K562 (cell line): ENCODE data around the gene NPPC. TPM values are rescaled to one million over a fixed set of nuclear protein-coding genes. Genes with fewer than 3 reads are reported as not detected.

ENCODE experiments used
- ATAC-seq: fragments of 200-7000 bp; cut with Tn5 transposase; 3 replicates; pipeline ENCODE4 v1.9.1; 2020; ENCODE audit warnings: moderate library complexity
- BruUV-seq: library from RNA; stranded (reverse); fragments of 400-500 nt; replicated peaks from 2 replicates; lab custom pipeline; 2021; lab: Mats Ljungman, UMichigan
- CTCF ChIA-PET: fragments of 300-600 bp; formaldehyde crosslinking; extraction: SDS; loops from one replicate; lab custom pipeline; 2021; ENCODE audit warnings: low intra/inter-chr PET ratio; lab: Yijun Ruan, JAX
- POLR2A ChIA-PET: fragments of 300-600, 350-650 bp; sonication (Branson Sonifier 250); formaldehyde crosslinking; extraction: SDS; loops from one replicate; lab custom pipeline; 2021; ENCODE audit warnings: antibody characterized with exemption, inconsistent platforms; lab: Yijun Ruan, JAX
- DNase-seq, 4 experiments: peaks; one replicate each; pipeline versions ENCODE4 v3.0.0 to v3.0.0-alpha.2; 2011 to 2018; ENCODE audit warnings: low spot score in 3 of 4, mixed read lengths in 3 of 4; ENCODE audit errors: extremely low read depth in 1 of 4
- FAIRE-seq: peaks from 2 replicates; lab custom pipeline; 2011; peaks lifted over from hg19 to GRCh38; lab: Jason Lieb, UNC
- H2AFZ ChIP-seq: 2 replicates; pipeline ENCODE4 v1.6.0; 2011; ENCODE audit warnings: low read depth, low read length, control low read depth, inconsistent platforms
- H3K27ac ChIP-seq: fragments of 200-600 bp; 3 replicates; pipeline ENCODE4 v1.8.0; 2011; ENCODE audit warnings: low read depth, mild to moderate bottlenecking, control low read depth, inconsistent platforms, low read length, moderate library complexity, mixed read lengths; ENCODE audit errors: extremely low read depth
- H3K27me3 ChIP-seq, 2 experiments: fragments of 300-600 bp in 1 of 2; 2 replicates in 1 of 2; 3 replicates in 1 of 2; pipeline versions ENCODE4 v1.6.0 to v1.8.0; 2011; ENCODE audit warnings: inconsistent platforms in 2 of 2, low read length in 2 of 2, mild to moderate bottlenecking in 1 of 2, mixed read lengths in 1 of 2, moderate library complexity in 1 of 2; ENCODE audit not compliant: control insufficient read depth in 2 of 2, insufficient read depth in 2 of 2
- H3K36me3 ChIP-seq: fragments of 300-600 bp; 3 replicates; pipeline ENCODE4 v1.8.0; 2011; ENCODE audit warnings: mild to moderate bottlenecking, low read length, inconsistent platforms; ENCODE audit not compliant: control insufficient read depth, insufficient read depth
- H3K4me1 ChIP-seq, 2 experiments: fragments of 200-600 bp in 1 of 2; replicated peaks in 1 of 2; 2 replicates in 1 of 2; 3 replicates in 1 of 2; pipeline versions ENCODE4 v1.5.1 to v1.8.0; 2011; ENCODE audit warnings: inconsistent platforms in 2 of 2, low read length in 2 of 2, mild to moderate bottlenecking in 1 of 2, mixed read lengths in 1 of 2, moderate library complexity in 1 of 2; ENCODE audit not compliant: control insufficient read depth in 2 of 2, insufficient read depth in 2 of 2
- H3K4me2 ChIP-seq: 2 replicates; pipeline ENCODE4 v1.6.1; 2011; ENCODE audit warnings: low read length, control low read depth, inconsistent platforms, mixed read lengths; ENCODE audit not compliant: insufficient read depth
- H3K4me3 ChIP-seq: fragments of 200-600 bp; sonication (generic), shearing (Covaris generic); 2 replicates; pipeline ENCODE4 v1.5.1; 2016; ENCODE audit warnings: control low read depth, inconsistent platforms
- H3K79me2 ChIP-seq: fragments of 200-600 bp; 3 replicates; pipeline ENCODE4 v1.8.0; 2011; ENCODE audit warnings: low read length, inconsistent platforms; ENCODE audit not compliant: control insufficient read depth, insufficient read depth
- H3K9ac ChIP-seq, 2 experiments: 2 replicates each; pipeline versions ENCODE4 v1.6.0 to v1.6.1; 2011; ENCODE audit warnings: low read depth in 2 of 2, low read length in 2 of 2, control low read depth in 1 of 2, inconsistent platforms in 1 of 2, mild to moderate bottlenecking in 1 of 2, mixed read lengths in 1 of 2; ENCODE audit not compliant: insufficient read depth in 1 of 2
- H3K9me1 ChIP-seq: one replicate; pipeline ENCODE4 v1.6.0; 2011; ENCODE audit warnings: inconsistent platforms, mild to moderate bottlenecking, low read length, moderate library complexity; ENCODE audit not compliant: control insufficient read depth, insufficient read depth
- H3K9me3 ChIP-seq: replicated peaks from 2 replicates; pipeline ENCODE4 v1.5.1; 2011; ENCODE audit warnings: low read depth, low read length, inconsistent platforms; ENCODE audit not compliant: control insufficient read depth, insufficient read depth
- H4K20me1 ChIP-seq: replicated peaks from 2 replicates; pipeline ENCODE4 v1.6.1; 2011; ENCODE audit warnings: low read length, inconsistent platforms, mixed read lengths; ENCODE audit not compliant: control insufficient read depth, insufficient read depth
- AFF1 ChIP-seq, 2 experiments: fragments of 450-650 bp; IDR thresholded peaks; 2 replicates each; pipeline ENCODE4 v1.6.1; 2018; ENCODE audit warnings: mild to moderate bottlenecking in 2 of 2, low read depth in 1 of 2; ENCODE audit not compliant: partially characterized antibody in 2 of 2
- BRF1 ChIP-seq: IDR thresholded peaks from 3 replicates; pipeline ENCODE4 v1.6.1; 2011; ENCODE audit warnings: borderline replicate concordance, mild to moderate bottlenecking; ENCODE audit not compliant: insufficient read length; ENCODE audit errors: extremely low read depth
- CBFA2T3 ChIP-seq: fragments of 450-650 bp; IDR thresholded peaks from 2 replicates; pipeline ENCODE4 v1.6.1; 2017
- GTF3C2 ChIP-seq: IDR thresholded peaks from 3 replicates; pipeline ENCODE4 v1.6.1; 2011; ENCODE audit warnings: borderline replicate concordance, mild to moderate bottlenecking, moderate library complexity; ENCODE audit not compliant: insufficient read length; ENCODE audit errors: extremely low read depth
- TGIF2 ChIP-seq: sonication (generic); formaldehyde crosslinking; IDR thresholded peaks from 2 replicates; pipeline ENCODE4 v1.8.1; 2022; ENCODE audit warnings: mild to moderate bottlenecking, missing genetic modification reagents, moderate library complexity
- ZEB2 ChIP-seq: fragments of 450-650 bp; IDR thresholded peaks from 2 replicates; pipeline ENCODE4 v1.6.1; 2016
- WGBS: fragments of 100-300 bp; shearing (Covaris generic); methylation state at CpG from one replicate; pipeline ENCODE4 v1.1.6; 2016; ENCODE audit warnings: low coverage, mixed read lengths; ENCODE audit not compliant: insufficient coverage; ENCODE audit errors: missing lambda C conversion rate; 5-methylcytosine and 5-hydroxymethylcytosine counted together
- in situ Hi-C: fragments of 300-500 bp; cut with MboI; formaldehyde crosslinking; loops from 4 replicates; pipeline ENCODE4 v1.15.0; 2018; ENCODE audit warnings: inconsistent platforms, mixed read lengths
- intact Hi-C: fragments of 100-400 bp; cut with micrococcal nuclease; formaldehyde crosslinking; loops from 2 replicates; pipeline ENCODE4 v1.14.2; 2022
- polyA plus RNA-seq, 8 experiments: library from polyadenylated mRNA; depleted of rRNA in 4 of 8; stranded (reverse) in 5 of 8; unstranded in 3 of 8; fragments of >200 nt; fragmentation: Nextera tagmentation in 2 of 8; fragmentation: Illumina TruSeq in 1 of 8; extraction: Ambion mirVana in 2 of 8; extraction: Trizol in 1 of 8; gene quantifications; 2 replicates each; pipeline versions ENCODE4 v1.2.1 to v1.2.3, GENCODE V29; 2011 to 2014; ENCODE audit warnings: inconsistent platforms in 1 of 8, missing spikeins in 1 of 8
- total RNA-seq, 7 experiments: library from RNA; depleted of rRNA in 6 of 7; stranded (reverse); fragments of >200 nt in 6 of 7; fragmentation: Illumina TruSeq in 2 of 7; extraction: Trizol in 2 of 7; gene quantifications; 2 replicates each; pipeline versions ENCODE4 v1.2.1 to v1.2.3, GENCODE V29; 2011 to 2021; ENCODE audit warnings: low replicate concordance in 1 of 7

NPPC gene
- total and polyA plus RNA-seq, 9 of the 15 experiments (the other 6 are each of a cell fraction or from before 2014, with no cell fraction given): not detected

GRCh38 chr2:231935207-231935524, 9.0 kb upstream of the NPPC start:
- H3K4me3 ChIP-seq: no peak overlapping the region
- ChIA-PET CTCF (no interaction called here), POLR2A (interaction anchor here (0.6 kb wide), 1 partner anchor 15 kb away, joined by 4 read pairs; no protein-coding TSS in a partner anchor)
- H3K4me1 ChIP-seq: peaks cover 0 to 10% of the 10 kb centered on the region in 2 experiments; a peak in 2 of 5 replicates
- peaks cover 0 to 22% of the 10 kb centered on the region in 2 experiments; a peak in 4 of 5 replicates for H3K27me3 ChIP-seq
- ATAC-seq (peak; percentile 50), DNase-seq (no peak), FAIRE-seq (no peak)
- H3K27ac ChIP-seq: no peak overlapping the region
- intact Hi-C loops (no loop called here), in situ Hi-C loops (no loop called here)
- no peak overlapping the region for H2AFZ ChIP-seq
- no peak overlapping the region for H3K4me2 ChIP-seq
- H3K36me3 ChIP-seq: no peaks in the 10 kb centered on the region
- no peaks in the 10 kb centered on the region for H3K79me2 ChIP-seq
- H3K9me1 ChIP-seq: no peaks in the 10 kb centered on the region
- BruUV-seq: no TSS peak
- H3K9ac ChIP-seq: no peak overlapping the region
- TF ChIP-seq BRF1: no peak
- peak; percentile 7; the same call in 1 of the 2 replicates for TF ChIP-seq CBFA2T3
- H3K9me3 ChIP-seq: no peaks in the 10 kb centered on the region
- WGBS: 0% methylated on average over 2 of the region's 4 CpGs
- 0 out of 2 replicates have a peak, but pooled peaks cover 4% of the 10 kb centered on the region for H4K20me1 ChIP-seq

GRCh38 chr2:231934441-231935206, 8.4 kb upstream of the NPPC start:
- BruUV-seq: no TSS peak
- Histone ChIP-seq H3K9ac (no peak overlapping the region), H3K4me1 (peaks cover 0 to 14% of the 10 kb centered on the region in 2 experiments; a peak in 2 of 5 replicates), H3K9me1 (no peaks in the 10 kb centered on the region), H3K27ac (no peak overlapping the region), H2AFZ (no peak overlapping the region), H3K36me3 (no peaks in the 10 kb centered on the region), H3K27me3 (peaks cover 0 to 22% of the 10 kb centered on the region in 2 experiments; a peak in 4 of 5 replicates), H3K4me2 (no peak overlapping the region), H3K9me3 (no peaks in the 10 kb centered on the region), H3K79me2 (no peaks in the 10 kb centered on the region), H3K4me3 (no peak overlapping the region), H4K20me1 (0 out of 2 replicates have a peak, but pooled peaks cover 4% of the 10 kb centered on the region)
- ChIA-PET POLR2A (no interaction called here), CTCF (no interaction called here)
- 31% methylated on average over 3 of the region's 8 CpGs for WGBS
- in situ Hi-C loops: no loop called here
- FAIRE-seq (no peak), ATAC-seq (no peak; the same call in 2 of the 3 replicates), DNase-seq (no peak)
- intact Hi-C loops: no loop called here
- no peak for TF ChIP-seq GTF3C2
- no peak for TF ChIP-seq CBFA2T3
- no peak for TF ChIP-seq AFF1 (IDR thresholded peaks at IDR 0.05; ENCODE audit: low read depth in 1 of 2, partially characterized antibody in 2 of 2)
- no peak for TF ChIP-seq ZEB2
- TF ChIP-seq TGIF2 (CRISPR knock-in tag): no peak
